HCT116 (cell line): ENCODE results near the gene SF3B6. TPM values are rescaled to one million over a fixed set of nuclear protein-coding genes. Genes with fewer than 3 reads are reported as not detected.

ENCODE experiments used
- ATAC-seq: fragments of 200-7000 bp; cut with Tn5 transposase; 2 replicates; pipeline ENCODE4 v1.9.1; 2020; ENCODE audit warnings: mild to moderate bottlenecking, moderate library complexity
- BruUV-seq: library from RNA; stranded (reverse); fragments of 400-500 nt; replicated peaks from 2 replicates; lab custom pipeline; 2021; lab: Mats Ljungman, UMichigan
- CTCF ChIA-PET: fragments of 300-600 bp; sonication (Branson Sonifier 250); formaldehyde crosslinking; loops from one replicate; lab custom pipeline; 2021; ENCODE audit warnings: antibody characterized with exemption; lab: Charles Lee
- POLR2A ChIA-PET: fragments of 300-600, 350-600 bp; sonication (Branson Sonifier 250); formaldehyde crosslinking; loops from one replicate; lab custom pipeline; 2021; ENCODE audit warnings: antibody characterized with exemption; lab: Charles Lee
- RAD21 ChIA-PET, 2 experiments: fragments of 300-600 bp; sonication (Branson Sonifier 250); formaldehyde crosslinking; loops; one replicate each; lab custom pipeline; 2023; ENCODE audit warnings: low total read pairs in 2 of 2; ENCODE audit not compliant: uncharacterized antibody in 2 of 2, unreplicated experiment in 2 of 2, low non-redundant PET in 1 of 2; lab: Charles Lee
- DNase-seq: peaks from one replicate; pipeline ENCODE4 v3.0.0-alpha.2; 2010; ENCODE audit warnings: low read depth, low spot score
- H2AFZ ChIP-seq: fragments of 200-600 bp; shearing (Covaris generic), sonication (generic); 2 replicates; pipeline ENCODE4 v1.6.1; 2017; ENCODE audit warnings: low read depth, mixed run types, mixed read lengths, antibody characterized with exemption, low read length; ENCODE audit not compliant: poor library complexity, severe bottlenecking
- H3K27ac ChIP-seq: 2 replicates; pipeline ENCODE4 v1.5.1; 2012; ENCODE audit warnings: low read depth, low read length
- H3K27me3 ChIP-seq: fragments of 200-600 bp; sonication (generic); 2 replicates; pipeline ENCODE4 v1.6.1; 2016; ENCODE audit warnings: mixed run types, low read length, mixed read lengths; ENCODE audit not compliant: insufficient read depth
- H3K36me3 ChIP-seq, 2 experiments: fragments of 200-500 bp in 1 of 2; fragments of 200-600 bp in 1 of 2; sonication (Bioruptor generic) in 1 of 2; sonication (generic) in 1 of 2; 2 replicates each; pipeline versions ENCODE4 v1.5.1 to v1.6.1; 2014 to 2016; ENCODE audit warnings: low read length in 2 of 2, inconsistent platforms in 1 of 2, mixed read lengths in 1 of 2, mixed run types in 1 of 2; ENCODE audit not compliant: insufficient read depth in 2 of 2, control insufficient read depth in 1 of 2
- H3K4me1 ChIP-seq, 2 experiments: fragments of 200-600 bp in 1 of 2; sonication (generic) in 1 of 2; 2 replicates each; pipeline versions ENCODE4 v1.5.1 to v1.6.1; 2012 to 2017; ENCODE audit warnings: low read length in 2 of 2, inconsistent platforms in 1 of 2, mild to moderate bottlenecking in 1 of 2, mixed read lengths in 1 of 2, mixed run types in 1 of 2, moderate library complexity in 1 of 2; ENCODE audit not compliant: insufficient read depth in 2 of 2, control insufficient read depth in 1 of 2
- H3K4me2 ChIP-seq: fragments of 200-600 bp; sonication (generic); 2 replicates; pipeline ENCODE4 v1.6.1; 2017; ENCODE audit warnings: mixed run types, low read length, mixed read lengths
- H3K4me3 ChIP-seq, 2 experiments: fragments of 200-600 bp in 1 of 2; sonication (generic) in 1 of 2; replicated peaks in 1 of 2; 2 replicates each; pipeline ENCODE4 v1.5.1; 2011 to 2016; ENCODE audit warnings: low read length in 2 of 2, control low read depth in 1 of 2, low read depth in 1 of 2, mild to moderate bottlenecking in 1 of 2, mixed read lengths in 1 of 2, mixed run types in 1 of 2
- H3K79me2 ChIP-seq: fragments of 200-600 bp; sonication (generic); 2 replicates; pipeline ENCODE4 v1.6.1; 2017; ENCODE audit warnings: mild to moderate bottlenecking, mixed run types, low read length, moderate library complexity, mixed read lengths; ENCODE audit not compliant: insufficient read depth
- H3K9ac ChIP-seq: fragments of 200-600 bp; sonication (generic); 2 replicates; pipeline ENCODE4 v1.6.1; 2016; ENCODE audit warnings: low read length, mixed read lengths
- H3K9me2 ChIP-seq: fragments of 200-600 bp; sonication (generic), shearing (Covaris generic); 2 replicates; pipeline ENCODE4 v1.6.1; 2017; ENCODE audit warnings: mixed run types, mild to moderate bottlenecking, moderate library complexity; ENCODE audit not compliant: insufficient read depth
- H3K9me3 ChIP-seq, 2 experiments: fragments of 200-500 bp in 1 of 2; fragments of 200-600 bp in 1 of 2; sonication (Bioruptor generic) in 1 of 2; sonication (generic) in 1 of 2; 2 replicates each; pipeline ENCODE4 v1.6.1; 2014 to 2017; ENCODE audit warnings: low read length in 2 of 2, mixed read lengths in 2 of 2, inconsistent platforms in 1 of 2, low read depth in 1 of 2, mild to moderate bottlenecking in 1 of 2, mixed run types in 1 of 2, moderate library complexity in 1 of 2; ENCODE audit not compliant: control insufficient read depth in 1 of 2, insufficient read depth in 1 of 2
- H4K20me1 ChIP-seq: fragments of 200-600 bp; sonication (generic), shearing (Covaris generic); 2 replicates; pipeline ENCODE4 v1.6.1; 2017; ENCODE audit warnings: mixed run types, mild to moderate bottlenecking, moderate library complexity; ENCODE audit not compliant: insufficient read depth
- CTCF ChIP-seq, 3 experiments: fragments of 200-600 bp in 1 of 3; sonication (generic) in 1 of 3; IDR thresholded peaks in 2 of 3; conservative IDR thresholded peaks in 1 of 3; 2 replicates each; pipeline ENCODE4 v1.5.1; 2012 to 2017; ENCODE audit warnings: low read depth in 2 of 3, low read length in 2 of 3, antibody characterized with exemption in 1 of 3, borderline replicate concordance in 1 of 3, control low read depth in 1 of 3, mild to moderate bottlenecking in 1 of 3, mixed read lengths in 1 of 3, mixed run types in 1 of 3, moderate library complexity in 1 of 3; ENCODE audit not compliant: insufficient read depth in 1 of 3
- FOSL1 ChIP-seq: IDR thresholded peaks from 2 replicates; pipeline ENCODE4 v1.6.1; 2012; ENCODE audit warnings: low read depth
- MAX ChIP-seq: IDR thresholded peaks from 2 replicates; pipeline ENCODE4 v1.6.1; 2012
- RAD21 ChIP-seq: IDR thresholded peaks from 2 replicates; pipeline ENCODE4 v1.6.1; 2012; ENCODE audit warnings: low read depth, mild to moderate bottlenecking
- SIN3A ChIP-seq: IDR thresholded peaks from 2 replicates; pipeline ENCODE4 v1.6.1; 2012; ENCODE audit warnings: low read depth
- intact Hi-C: fragments of 100-400 bp; cut with micrococcal nuclease; formaldehyde crosslinking; loops from 2 replicates; pipeline ENCODE4 v1.10.0; 2022
- total RNA-seq: library from RNA; stranded (reverse); gene quantifications from one replicate; pipeline ENCODE4 v1.2.1, GENCODE V29; 2021; ENCODE audit not compliant: unreplicated experiment

Gene SF3B6
- total RNA-seq, 1 experiment from 2014 or later = 129 TPM

GRCh38 chr2:24024996-24025663, 51.0 kb downstream of the SF3B6 start:
- no peak for DNase-seq
- no peak overlapping the region for H3K4me3 ChIP-seq
- ATAC-seq = no peak
- no peaks in the 10 kb centered on the region for H3K79me2 ChIP-seq
- H3K9me3 ChIP-seq = no peaks in the 10 kb centered on the region
- RAD21 ChIA-PET = no interaction called here
- no TSS peak for BruUV-seq
- no peak overlapping the region for H3K9ac ChIP-seq
- no peaks in the 10 kb centered on the region for H3K9me2 ChIP-seq
- peaks cover 9 to 13% of the 10 kb centered on the region in 2 experiments for H3K36me3 ChIP-seq
- intact Hi-C loops = no loop called here
- CTCF ChIA-PET = no interaction called here
- no peaks in the 10 kb centered on the region for H3K27me3 ChIP-seq
- no peak overlapping the region for H3K27ac ChIP-seq
- POLR2A ChIA-PET = interaction anchor here (1.2 kb wide), 1 partner anchor 22 kb away, joined by 3 read pairs; the partner anchor contains the start of gene WDCP
- H3K4me1 ChIP-seq = peaks cover 0 to 4% of the 10 kb centered on the region in 2 experiments; a peak in 1 of 4 replicates
- no peaks in the 10 kb centered on the region for H4K20me1 ChIP-seq
- H2AFZ ChIP-seq = no peak overlapping the region
- no peak for TF ChIP-seq SIN3A
- TF ChIP-seq FOSL1 = no peak
- no peak for TF ChIP-seq MAX
- TF ChIP-seq, all 23 proteins: peak for 0
- no peak overlapping the region for H3K4me2 ChIP-seq

- Histone ChIP-seq H3K9ac (no peak overlapping the region), H3K27me3 (no peaks in the 10 kb centered on the region), H3K9me2 (no peaks in the 10 kb centered on the region), H3K36me3 (peaks cover 4 to 5% of the 10 kb centered on the region in 2 experiments; a peak in 3 of 4 replicates), H3K4me1 (peaks cover 0 to 4% of the 10 kb centered on the region in 2 experiments; a peak in 1 of 4 replicates), H3K4me3 (no peak overlapping the region), H3K4me2 (no peak overlapping the region), H3K9me3 (no peaks in the 10 kb centered on the region), H4K20me1 (no peaks in the 10 kb centered on the region), H3K27ac (no peak overlapping the region), H3K79me2 (no peaks in the 10 kb centered on the region), H2AFZ (no peak overlapping the region)
- CTCF ChIA-PET = no interaction called here
- no peak for DNase-seq
- TF ChIP-seq RAD21 (0 out of 2 replicates have a peak, but pooled peaks have one; percentile 15), CTCF (IDR thresholded peaks at IDR 0.05 in 2 of 3, conservative IDR thresholded peaks at IDR 0.05 in 1 of 3; ENCODE audit: borderline replicate concordance in 1 of 3, insufficient read depth in 1 of 3, low read depth in 2 of 3, low read length in 2 of 3) (no peak)
- POLR2A ChIA-PET = no interaction called here
- ATAC-seq = peak; percentile 64
- intact Hi-C loops = no loop called here
- BruUV-seq = no TSS peak
- RAD21 ChIA-PET = no interaction called here
Observed at GRCh38 chr2:24024018-24024417, 52.1 kb downstream of the SF3B6 start.
